Endometrium (tissue), 2 donors: ENCODE measurements around the gene MYBBP1A.
"Not testable (repeated sequence)": the region's sequence is repeated elsewhere in the genome, so short reads cannot be mapped to it uniquely, and the experiment has no call there.

Experiments
- FAIRE-seq: peaks from 2 replicates; lab custom pipeline; 2012; peaks lifted over from hg19 to GRCh38; lab: Jason Lieb, UNC
- donor health status: control.
- donor health status: control.

The MYBBP1A gene, protein sequence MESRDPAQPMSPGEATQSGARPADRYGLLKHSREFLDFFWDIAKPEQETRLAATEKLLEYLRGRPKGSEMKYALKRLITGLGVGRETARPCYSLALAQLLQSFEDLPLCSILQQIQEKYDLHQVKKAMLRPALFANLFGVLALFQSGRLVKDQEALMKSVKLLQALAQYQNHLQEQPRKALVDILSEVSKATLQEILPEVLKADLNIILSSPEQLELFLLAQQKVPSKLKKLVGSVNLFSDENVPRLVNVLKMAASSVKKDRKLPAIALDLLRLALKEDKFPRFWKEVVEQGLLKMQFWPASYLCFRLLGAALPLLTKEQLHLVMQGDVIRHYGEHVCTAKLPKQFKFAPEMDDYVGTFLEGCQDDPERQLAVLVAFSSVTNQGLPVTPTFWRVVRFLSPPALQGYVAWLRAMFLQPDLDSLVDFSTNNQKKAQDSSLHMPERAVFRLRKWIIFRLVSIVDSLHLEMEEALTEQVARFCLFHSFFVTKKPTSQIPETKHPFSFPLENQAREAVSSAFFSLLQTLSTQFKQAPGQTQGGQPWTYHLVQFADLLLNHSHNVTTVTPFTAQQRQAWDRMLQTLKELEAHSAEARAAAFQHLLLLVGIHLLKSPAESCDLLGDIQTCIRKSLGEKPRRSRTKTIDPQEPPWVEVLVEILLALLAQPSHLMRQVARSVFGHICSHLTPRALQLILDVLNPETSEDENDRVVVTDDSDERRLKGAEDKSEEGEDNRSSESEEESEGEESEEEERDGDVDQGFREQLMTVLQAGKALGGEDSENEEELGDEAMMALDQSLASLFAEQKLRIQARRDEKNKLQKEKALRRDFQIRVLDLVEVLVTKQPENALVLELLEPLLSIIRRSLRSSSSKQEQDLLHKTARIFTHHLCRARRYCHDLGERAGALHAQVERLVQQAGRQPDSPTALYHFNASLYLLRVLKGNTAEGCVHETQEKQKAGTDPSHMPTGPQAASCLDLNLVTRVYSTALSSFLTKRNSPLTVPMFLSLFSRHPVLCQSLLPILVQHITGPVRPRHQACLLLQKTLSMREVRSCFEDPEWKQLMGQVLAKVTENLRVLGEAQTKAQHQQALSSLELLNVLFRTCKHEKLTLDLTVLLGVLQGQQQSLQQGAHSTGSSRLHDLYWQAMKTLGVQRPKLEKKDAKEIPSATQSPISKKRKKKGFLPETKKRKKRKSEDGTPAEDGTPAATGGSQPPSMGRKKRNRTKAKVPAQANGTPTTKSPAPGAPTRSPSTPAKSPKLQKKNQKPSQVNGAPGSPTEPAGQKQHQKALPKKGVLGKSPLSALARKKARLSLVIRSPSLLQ (N-terminal part only)

DNA sequence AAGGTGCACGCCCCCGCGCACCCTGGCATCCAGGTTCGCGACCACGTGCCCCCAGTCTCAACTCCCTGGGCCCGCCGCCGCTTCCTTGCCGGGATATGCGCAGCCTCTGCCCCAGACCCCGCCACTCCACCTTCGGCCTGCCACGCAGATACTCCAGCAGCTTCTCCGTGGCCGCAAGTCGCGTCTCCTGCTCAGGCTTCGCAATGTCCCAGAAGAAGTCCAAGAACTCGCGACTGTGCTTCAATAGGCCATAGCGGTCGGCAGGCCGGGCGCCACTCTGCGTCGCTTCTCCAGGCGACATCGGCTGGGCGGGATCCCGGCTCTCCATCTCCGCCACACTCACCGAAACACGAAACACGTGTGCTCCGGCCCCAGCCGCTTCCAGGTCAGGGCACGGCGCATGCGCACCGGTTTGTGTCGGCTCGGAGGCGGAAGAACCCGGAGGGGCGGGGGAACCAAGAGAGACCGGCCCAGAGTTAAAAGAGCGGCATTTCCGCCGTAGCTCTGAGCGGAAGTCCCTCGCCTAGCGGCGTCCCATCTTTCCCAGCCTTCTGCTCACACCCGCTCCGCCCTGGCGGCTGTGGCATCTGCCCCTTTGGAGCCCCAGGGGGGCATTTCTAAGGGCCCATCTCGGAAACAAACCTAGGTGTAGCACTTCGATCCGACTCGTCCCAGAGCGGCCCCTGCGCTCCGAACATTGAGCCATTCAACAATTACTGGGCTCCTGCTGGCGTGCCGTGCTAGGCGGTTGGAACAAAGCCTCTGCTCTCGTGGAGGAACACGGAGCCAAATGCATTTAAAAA, at the start of gene MYBBP1A:
Gene MYBBP1A (minus strand): TSS at position 388 of the 803 bp plus-strand sequence. CDS start 60 bp downstream, at position 328.
- FAIRE-seq: peak; percentile 76

DNA sequence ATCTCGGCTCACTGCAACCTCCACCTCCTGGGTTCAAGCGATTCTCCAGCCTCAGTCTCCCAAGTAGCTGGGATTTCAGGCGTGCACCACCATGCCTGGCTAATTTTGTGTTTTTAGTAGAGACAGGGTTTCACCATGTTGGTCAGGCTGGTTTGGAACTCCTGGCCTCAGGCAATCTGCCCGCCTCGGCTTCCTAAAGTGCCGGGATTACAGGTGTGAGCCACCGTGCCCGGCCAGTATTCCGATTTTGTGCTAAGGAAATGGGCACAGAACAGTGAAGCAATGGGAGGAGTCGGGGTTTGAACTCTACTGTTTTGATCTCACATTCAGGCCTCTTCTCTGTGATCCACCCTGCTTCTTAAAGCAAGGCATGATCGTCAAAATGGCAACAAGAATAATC, 49.6 kb upstream of the MYBBP1A start:
- FAIRE-seq: not testable (repeated sequence)

DNA sequence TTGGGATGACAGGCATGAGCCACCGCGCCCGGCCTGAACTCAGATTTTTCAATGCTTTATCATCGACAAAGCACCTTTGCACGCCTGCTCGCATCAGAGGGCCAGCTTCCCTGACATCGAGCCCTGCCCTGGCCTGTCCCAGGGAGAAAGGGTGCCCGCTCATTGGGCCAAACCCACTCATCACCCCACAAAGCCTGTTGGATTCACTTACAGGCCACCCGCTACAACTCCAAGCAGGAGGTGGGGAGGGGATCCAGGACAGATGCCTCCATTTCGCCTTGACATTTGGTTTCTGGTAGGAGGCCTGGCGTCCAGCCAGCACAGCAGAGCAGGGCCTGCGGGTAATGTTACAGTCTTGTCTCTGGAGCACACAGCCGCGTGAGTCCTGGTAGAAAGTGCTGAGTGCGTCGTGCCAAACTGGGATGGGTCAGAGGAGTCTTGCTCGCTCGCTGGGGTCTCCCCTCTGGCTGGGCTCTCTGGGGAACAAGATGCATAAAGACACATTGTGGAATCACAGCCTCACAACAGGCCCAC, 49.0 kb upstream of the MYBBP1A start:
- no peak for FAIRE-seq

DNA sequence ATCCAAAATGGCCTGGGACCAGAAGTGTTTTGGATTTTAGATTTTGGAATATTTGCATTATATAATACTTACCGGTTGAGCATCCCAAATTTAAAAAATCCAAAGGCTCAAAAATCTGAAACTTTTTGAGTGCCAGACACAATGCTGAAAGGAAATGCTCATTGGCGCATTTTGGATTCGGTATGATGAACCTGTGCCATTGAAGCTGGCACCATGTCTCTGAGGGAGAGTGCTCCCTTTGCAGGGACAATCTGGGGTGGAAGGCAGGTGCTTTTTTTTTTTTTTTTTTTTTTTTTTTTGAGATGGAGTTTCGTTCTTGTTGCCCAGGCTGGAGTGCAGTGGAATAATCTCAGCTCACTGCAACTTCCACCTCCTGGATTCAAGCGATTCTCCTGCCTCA, 46.9 kb upstream of the MYBBP1A start:
- no peak for FAIRE-seq

DNA sequence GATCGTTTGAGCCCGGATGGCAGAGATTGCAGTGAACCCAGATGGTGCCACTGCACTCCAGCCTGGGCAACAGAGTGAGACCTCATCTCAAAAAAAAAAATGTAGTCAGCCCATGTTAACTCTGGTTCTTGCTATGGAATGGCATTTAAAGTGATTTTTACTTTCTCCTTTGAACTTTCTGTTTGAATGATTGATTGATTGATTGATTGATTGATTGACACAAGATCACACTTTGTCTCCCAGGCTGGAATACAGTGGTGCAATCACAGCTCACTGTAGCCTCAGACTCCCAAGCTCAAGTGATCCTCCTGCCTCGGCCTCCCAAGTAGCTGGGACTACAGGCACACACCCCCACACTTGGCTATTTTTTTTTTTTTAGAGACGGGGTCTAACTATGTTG, 46.1 kb upstream of the MYBBP1A start:
- FAIRE-seq: no peak

DNA sequence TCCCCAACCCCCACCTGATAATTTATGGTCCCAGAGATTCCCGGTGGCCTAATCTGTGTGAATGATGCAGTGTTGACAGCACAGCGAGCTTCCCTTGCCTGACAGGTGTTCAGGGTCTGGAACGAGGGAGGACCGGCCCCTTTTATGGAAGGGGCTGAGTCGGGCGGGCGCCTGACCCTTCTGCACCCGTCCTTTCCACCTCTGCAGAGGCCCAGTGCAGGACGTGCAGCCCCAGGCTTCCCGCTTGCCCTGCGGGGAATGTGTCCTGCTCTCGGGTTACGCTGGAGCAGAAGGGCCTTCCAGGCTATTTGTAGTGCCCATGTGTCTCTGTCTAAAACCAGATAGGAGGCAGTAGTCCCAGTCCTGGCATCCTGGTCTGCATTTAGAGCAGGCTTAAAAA, 45.4 kb upstream of the MYBBP1A start:
- no peak for FAIRE-seq

DNA sequence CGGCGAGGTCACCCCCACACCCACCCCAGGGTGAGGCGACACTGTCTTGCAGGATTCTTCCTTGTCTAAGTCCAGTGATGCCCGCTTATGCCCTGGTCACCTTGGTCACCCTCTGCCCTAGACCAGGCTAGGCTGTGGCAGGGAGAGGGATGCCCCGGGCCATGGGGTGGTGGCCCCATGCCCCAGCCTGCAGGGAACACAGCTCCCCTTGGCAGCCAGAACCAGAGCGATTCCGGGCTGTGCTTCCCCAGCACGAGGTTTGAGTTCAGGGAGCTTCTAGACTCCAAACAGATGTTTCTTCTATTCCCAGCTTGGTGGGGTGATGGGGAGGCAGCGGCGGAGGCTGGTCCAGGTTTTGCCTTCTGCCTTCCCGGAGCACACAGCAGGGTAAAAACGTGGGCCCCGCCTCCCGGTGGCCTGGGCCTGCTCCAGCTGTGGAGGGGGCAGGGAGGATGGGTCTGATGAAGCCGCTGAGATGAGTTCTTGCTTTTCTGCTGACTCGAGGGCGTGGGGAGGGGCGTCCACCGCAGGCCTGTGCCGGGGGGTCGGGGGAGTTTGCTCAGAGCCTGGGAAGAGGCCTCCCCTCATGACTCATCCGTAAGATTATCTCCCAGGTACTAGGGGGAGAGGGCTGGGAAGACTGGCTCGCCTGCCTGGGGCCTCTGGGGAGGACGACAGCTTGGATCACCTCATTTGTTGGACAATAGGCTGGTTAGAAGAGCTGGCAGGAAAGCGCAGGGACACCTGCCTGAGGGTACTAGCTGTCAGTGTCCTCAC, 44.5 kb upstream of the MYBBP1A start:
- FAIRE-seq: no peak

DNA sequence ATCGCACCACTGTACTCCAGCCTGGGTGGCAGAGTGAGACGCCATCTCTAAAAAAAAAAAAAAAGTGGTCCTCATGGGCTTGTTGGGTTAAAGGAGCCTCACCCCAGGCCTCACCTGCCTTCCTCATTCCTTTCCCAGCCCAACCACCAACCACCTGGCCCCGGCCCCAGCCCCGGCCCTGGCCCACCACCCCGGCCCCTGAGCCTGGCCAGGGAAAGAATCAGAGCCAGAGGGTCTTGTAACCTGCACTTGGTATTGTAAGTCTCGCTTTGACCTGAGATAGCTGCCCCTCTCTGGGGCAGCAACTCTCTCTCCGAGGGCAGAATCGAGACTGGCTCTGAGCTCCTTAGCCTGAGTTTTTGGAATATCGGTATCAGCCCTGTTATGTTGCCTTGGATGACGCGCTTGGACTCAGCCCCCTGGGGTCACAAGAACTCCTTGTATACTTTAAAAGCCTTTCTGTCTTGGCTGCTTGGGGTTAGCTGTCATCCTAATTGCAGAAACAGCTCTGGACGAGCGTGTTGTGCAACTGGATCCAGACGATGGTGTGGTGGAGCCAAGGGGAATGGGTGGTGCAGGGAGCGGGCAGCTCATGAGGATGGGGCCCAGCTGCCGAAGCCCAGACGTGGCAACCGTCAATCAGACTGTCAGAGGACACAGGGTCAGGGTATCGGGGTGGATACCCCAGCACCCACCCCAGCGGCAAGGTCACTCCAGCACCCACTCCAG, 43.8 kb upstream of the MYBBP1A start:
- FAIRE-seq: no peak

DNA sequence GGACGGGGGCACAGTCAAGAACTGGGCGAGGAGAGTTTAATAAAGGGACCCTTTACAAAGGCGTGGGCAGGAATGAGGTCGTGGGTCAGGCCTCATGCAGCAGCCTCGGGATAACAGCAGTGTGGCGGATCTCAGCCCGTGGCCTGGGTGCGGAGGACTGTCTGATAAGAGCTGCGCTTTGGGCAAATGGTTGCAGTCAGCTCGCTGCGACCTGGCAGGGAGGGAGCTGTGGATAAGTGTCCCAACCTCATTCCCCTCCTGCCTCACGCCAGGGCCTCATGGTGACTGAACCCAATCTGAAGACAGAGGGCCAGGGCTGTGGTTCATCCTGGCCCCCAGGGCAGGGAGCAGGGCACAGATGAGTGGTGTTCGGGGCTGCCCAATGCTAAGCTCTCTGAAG, 42.8 kb upstream of the MYBBP1A start:
- no peak for FAIRE-seq

DNA sequence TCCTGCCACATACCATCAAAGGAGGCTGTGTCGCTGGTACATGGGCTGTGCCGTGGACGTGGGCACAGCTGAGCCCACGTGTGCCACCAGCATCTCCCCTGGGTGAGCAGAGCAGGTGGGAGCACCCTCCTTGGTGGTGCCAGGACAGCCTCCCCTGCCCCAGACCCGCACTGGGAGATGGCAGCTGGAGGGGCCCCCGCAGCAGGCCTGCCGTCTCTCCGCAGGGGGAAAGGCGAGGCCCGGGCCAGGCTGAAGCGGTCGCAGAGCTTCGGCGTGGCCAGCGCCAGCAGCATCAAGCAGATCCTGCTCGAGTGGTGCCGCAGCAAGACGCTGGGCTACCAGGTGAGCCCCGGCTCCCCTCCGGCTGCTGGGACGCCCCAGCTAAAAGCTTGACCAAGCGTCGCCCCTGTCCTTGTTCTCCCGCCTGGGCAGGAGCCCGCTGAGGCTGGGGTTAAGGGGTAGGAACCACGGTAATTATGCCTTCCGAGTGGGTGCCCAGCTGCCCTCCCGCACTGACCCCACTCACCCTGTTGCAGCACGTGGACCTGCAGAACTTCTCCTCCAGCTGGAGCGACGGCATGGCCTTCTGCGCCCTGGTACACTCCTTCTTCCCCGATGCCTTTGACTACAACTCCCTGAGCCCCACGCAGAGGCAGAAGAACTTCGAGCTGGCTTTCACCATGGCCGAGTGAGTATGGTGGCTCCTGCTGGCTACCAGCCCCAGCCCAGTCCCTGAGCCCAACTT, 41.6 kb upstream of the MYBBP1A start:
- no peak for FAIRE-seq

DNA sequence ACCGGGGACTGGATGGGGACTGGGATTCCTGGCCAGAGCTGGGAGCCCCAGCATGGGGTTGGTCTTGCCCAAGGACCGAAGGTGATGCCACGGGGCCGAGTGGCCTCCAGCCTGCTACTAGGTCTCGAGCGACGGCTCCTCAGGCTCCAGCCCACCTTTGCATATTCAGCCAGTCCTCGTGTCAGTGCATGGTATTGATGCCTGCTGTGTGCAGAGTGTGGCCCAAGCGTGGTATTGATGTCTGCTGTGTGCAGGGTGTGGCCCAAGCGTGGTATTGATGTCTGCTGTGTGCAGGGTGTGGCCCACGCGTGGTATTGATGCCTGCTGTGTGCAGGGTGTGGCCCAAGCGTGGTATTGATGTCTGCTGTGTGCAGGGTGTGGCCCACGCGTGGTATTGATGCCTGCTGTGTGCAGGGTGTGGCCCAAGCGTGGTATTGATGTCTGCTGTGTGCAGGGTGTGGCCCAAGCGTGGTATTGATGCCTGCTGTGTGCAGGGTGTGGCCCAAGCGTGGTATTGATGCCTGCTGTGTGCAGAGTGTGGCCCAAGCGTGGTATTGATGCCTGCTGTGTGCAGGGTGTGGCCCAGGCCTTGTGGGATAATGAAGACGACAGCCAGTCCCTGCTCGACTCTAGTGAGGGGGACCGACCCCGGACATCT, 40.6 kb upstream of the MYBBP1A start:
- not testable (repeated sequence) for FAIRE-seq

DNA sequence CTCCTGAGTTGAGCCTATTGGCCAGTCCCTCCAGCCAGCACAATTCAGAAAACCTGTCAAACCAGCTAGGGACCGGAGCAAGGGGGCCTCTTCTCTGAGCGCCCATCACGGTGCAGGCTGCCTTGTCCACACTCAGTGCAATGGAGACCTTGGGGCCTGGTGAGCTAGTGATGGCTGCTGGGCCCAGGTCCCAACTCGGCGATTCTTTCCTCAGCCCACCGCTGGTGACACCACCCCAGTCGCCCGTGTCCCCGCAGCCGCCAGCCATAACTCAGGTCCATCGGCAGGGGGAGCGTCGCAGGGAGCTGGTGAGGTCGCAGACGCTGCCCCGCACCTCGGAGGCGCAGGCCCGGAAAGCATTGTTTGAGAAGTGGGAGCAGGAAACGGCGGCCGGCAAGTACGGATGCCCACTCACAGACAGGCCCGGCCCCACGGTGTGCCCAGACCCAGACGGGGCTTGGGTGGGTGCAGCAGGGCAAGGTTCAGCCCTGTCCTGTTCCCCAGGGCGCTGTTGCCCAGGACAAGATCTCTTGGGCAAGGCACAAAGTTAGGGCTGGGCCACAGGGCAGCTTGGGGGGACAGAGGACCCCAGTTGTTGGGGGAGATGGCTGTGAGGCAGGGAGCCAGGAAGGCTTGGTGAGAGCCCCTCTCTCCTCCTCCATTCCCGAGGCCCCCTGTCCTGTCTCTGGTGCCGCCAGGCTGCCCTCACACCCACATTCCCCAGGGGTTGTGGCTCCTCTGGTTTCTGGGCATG, 39.9 kb upstream of the MYBBP1A start:
- no peak for FAIRE-seq

DNA sequence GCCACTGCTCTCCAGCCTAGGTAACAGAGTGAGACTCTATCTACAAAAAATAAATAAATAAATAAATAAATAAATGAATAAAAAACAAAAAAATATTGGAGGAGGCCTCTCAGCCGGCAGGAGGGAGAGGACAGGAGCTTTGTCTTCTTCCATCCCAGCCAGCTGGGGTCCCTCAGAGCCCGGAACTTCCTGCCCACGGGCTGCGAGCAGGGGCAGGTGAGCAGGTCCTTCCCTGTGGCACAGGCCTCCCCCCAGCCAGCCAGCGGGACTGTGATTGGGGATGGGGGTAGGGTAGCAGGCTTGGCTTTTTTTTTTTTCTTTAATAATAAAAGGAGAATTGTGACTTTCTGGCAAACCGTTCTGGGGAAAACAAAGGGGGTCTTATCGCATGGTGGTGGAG, 39.2 kb upstream of the MYBBP1A start:
- no peak for FAIRE-seq

DNA sequence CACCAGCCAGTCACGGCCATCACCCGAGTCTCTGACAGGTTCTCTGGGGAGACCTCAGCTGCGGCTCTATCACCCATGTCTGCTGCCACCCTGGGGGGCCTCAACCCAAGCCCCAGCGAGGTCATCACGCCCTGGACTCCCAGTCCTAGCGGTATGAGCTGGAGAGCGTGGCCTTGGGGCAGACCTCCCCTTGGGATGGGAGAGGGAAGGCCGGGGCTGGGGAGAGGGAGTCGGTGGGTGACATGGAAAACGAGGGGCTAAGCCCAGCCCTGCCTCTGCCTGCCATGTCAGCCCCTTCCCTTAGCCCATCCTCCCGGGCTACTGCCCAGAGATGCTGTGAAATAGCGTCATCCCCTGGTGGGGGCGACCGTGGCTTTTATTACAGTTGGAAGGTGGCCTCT, 37.8 kb upstream of the MYBBP1A start:
- no peak for FAIRE-seq

DNA sequence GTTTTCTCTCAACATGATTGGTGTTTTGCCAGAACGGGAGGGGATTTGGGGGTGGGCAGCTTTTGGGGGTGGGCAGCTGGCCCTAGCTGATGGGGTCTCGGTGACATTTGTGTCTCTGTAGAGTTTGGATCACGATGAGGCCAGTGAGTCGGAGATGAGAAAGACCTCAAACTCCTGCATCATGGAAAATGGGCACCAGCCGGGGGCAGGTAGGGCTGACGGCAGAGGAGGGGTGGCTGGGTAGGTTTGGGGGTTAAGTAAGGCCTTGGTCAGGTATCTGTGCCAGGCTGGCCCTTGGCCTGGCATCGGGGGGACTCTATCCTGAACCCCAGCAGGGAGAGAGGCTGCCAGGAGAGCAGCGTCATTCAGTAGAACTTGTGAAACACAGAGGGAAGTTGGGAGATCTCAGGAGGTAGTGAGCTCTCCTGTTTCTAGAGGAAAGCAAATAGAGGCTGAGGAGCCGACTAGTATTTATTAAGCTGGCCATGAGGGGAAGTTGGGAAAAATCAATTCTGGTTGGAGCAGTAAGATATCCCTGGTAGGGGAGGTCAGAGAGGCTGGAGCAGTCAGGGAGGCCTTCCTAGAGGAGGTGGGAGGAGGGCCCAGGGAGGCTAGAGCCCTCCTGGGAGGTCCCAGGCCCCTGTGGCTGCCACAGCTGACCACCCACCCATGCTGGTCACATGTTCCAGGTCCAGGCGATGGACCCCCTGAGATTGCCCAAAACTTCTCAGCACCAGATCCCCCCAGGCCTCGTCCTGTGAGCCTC, 37.2 kb upstream of the MYBBP1A start:
- no peak for FAIRE-seq

DNA sequence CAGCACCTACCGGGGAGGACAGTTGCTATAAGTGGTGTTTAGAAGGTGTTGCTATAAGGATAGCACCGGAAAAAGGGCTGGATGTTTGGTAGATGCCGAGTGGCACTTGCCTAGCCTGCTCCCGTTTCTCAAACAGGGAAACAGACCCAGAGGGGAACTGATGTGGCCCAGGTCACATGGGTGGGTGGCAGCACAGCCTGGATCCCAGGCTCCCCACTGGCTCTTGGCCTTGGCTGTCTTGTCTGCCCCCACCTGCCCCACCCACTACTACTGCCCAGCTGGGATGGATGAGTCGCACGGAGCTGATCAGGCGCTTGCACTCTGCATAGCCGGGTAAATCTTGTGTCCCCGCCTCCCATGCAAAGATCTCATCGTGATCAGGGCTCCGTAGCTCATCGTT, 36.3 kb upstream of the MYBBP1A start:
- FAIRE-seq: no peak

DNA sequence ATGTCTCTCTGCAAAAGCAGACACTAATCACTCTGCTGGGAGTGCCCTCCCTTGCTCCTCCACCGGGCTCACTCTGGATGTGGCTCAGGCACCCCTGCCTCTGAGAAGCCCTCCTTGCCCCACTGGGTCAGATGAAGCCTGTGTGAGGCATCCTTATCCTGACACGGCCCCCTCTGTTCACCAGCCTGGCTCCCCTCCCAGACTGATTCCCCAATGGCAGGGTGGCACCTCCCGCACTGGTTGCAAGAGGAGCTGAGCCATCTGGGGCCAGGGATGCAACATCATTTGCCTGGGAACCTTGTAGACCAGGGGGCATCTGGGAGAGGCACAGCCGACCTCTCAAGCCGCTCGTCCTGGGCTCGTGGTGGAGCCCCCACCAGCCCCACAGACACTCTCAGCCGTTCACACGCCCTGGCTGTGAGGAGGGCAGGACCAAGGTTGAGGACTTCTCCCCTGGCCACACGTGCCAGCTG, 35.8 kb upstream of the MYBBP1A start:
- FAIRE-seq: no peak
